ENCODE results near the gene HEXIM2. TPM values are rescaled to one million over a fixed set of nuclear protein-coding genes. Genes with fewer than 3 reads are reported as not detected.
"Not testable (repeated sequence)": the region's sequence is repeated elsewhere in the genome, so short reads cannot be mapped to it uniquely, and the experiment has no call there.

HEXIM2 gene
- total RNA-seq, 3 donors from 2014 or later (not counting 1 experiment from before 2014, with no cell fraction given), result 4.1 to 5.3 (median 4.5) TPM

DNA sequence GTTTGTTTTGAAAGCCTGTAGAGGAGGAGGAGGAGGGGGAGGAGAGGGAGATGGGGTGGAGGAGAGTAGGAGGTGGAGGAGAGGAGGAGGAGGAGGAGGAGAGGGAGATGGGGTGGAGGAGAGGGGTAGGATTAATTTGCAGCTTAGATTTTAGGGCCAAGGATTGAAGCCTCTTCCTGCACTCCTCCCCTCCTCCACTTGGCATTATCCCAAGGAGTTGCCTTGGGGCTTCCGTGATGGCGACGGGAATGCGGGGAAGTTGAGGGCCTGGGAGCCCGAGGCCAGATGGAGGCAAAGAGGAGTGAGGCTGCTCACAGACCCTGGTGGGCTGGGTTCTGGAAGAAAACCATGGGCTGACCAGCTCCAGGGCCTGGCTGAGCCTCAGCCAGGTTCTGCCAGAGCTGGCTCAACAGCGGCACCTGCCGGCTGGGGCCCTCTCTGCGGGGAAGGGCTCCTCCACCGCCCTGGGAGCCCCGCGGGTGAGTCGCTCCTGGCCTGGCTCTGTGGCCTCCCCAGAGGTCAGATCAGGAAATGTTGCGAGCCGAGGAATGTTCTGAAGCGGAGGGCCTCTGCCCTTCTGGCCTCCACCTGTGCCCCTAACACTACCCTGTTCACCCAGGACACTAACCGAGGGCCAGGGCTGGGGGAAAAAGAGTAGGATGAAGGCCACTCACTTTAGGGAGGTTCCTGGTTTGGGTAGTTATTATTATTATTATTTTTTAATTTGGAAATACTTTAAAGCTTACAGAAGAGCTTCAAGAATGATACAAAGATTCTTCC, 36.1 kb downstream of the HEXIM2 start:
- Histone ChIP-seq H3K27ac (ENCODE audit: low read length) (no peak overlapping the region), H3K4me3 (ENCODE audit: low read length) (no peak overlapping the region), H3K36me3 (ENCODE audit: control insufficient read depth, insufficient read depth, low read length) (no peaks in the 10 kb centered on the region), H3K4me1 (ENCODE audit: control insufficient read depth, insufficient read depth, low read length) (peaks cover 6% of the 10 kb centered on the region), H3K9me3 (ENCODE audit: control insufficient read depth, insufficient read depth, low read length) (no peaks in the 10 kb centered on the region), H3K27me3 (ENCODE audit: control insufficient read depth, insufficient read depth, low read length) (no peaks in the 10 kb centered on the region)
- peak; percentile 90 for DNase-seq
- H3K27me3 Mint-ChIP-seq (ENCODE audit: low read depth in 2 of 2), result no peaks in the 10 kb centered on the region
- peak overlapping the region in 1 of 2 donors; percentile 36 for H3K27ac Mint-ChIP-seq
- peak; percentile 97 to 100 (median 100) for ATAC-seq
- no peaks in the 10 kb centered on the region for H3K9me3 Mint-ChIP-seq
- TF ChIP-seq, protein P1, sequence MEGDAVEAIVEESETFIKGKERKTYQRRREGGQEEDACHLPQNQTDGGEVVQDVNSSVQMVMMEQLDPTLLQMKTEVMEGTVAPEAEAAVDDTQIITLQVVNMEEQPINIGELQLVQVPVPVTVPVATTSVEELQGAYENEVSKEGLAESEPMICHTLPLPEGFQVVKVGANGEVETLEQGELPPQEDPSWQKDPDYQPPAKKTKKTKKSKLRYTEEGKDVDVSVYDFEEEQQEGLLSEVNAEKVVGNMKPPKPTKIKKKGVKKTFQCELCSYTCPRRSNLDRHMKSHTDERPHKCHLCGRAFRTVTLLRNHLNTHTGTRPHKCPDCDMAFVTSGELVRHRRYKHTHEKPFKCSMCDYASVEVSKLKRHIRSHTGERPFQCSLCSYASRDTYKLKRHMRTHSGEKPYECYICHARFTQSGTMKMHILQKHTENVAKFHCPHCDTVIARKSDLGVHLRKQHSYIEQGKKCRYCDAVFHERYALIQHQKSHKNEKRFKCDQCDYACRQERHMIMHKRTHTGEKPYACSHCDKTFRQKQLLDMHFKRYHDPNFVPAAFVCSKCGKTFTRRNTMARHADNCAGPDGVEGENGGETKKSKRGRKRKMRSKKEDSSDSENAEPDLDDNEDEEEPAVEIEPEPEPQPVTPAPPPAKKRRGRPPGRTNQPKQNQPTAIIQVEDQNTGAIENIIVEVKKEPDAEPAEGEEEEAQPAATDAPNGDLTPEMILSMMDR (IDR thresholded peaks at IDR 0.05), result peak; percentile 99
- H3K4me1 Mint-ChIP-seq, result peaks cover 0 to 3% of the 10 kb centered on the region in 2 donors
- no peaks in the 10 kb centered on the region for H3K36me3 Mint-ChIP-seq
- 7% methylated on average over 15 of the region's 16 CpGs for WGBS (ENCODE audit: insufficient coverage)
- no peak overlapping the region for H3K4me3 Mint-ChIP-seq
- intact Hi-C loops (cut with micrococcal nuclease), result loop anchor here (1.0 to 5.0 kb wide), 2 partner anchors 62 to 420 kb away; partner anchors contain the start of gene ACBD4

DNA sequence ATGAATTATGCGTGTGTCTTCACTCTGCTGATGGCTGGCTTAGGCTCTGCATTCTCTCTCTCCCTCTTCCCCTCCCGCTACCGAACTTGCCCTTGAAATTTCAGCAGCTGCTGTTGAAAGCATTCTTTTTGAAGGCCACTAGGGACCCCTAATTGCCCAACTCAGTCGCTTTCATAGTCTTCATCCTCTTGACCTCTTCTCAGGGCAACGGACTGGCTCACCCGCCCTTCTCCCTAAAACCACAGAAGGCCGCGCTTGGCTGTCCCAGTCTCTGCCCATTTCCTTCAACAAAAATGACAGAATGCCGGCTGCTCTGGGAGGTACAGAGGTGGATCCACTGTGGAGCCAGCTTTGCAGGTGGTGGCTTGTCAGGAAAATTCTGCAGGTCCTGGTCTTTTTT, 39.0 kb downstream of the HEXIM2 start:
- Histone ChIP-seq H3K4me1 (ENCODE audit: control insufficient read depth, insufficient read depth, low read length) (peaks cover 6% of the 10 kb centered on the region), H3K4me3 (ENCODE audit: low read length) (no peak overlapping the region), H3K27ac (ENCODE audit: low read length) (no peak overlapping the region), H3K9me3 (ENCODE audit: control insufficient read depth, insufficient read depth, low read length) (no peaks in the 10 kb centered on the region), H3K27me3 (ENCODE audit: control insufficient read depth, insufficient read depth, low read length) (no peaks in the 10 kb centered on the region), H3K36me3 (ENCODE audit: control insufficient read depth, insufficient read depth, low read length) (no peaks in the 10 kb centered on the region)
- H3K4me1 Mint-ChIP-seq, result peaks cover 0 to 3% of the 10 kb centered on the region in 2 donors
- no peaks in the 10 kb centered on the region for H3K36me3 Mint-ChIP-seq
- DNase-seq, result no peak
- 65% methylated on average over 9 of the region's 9 CpGs for WGBS (ENCODE audit: insufficient coverage)
- no peak overlapping the region for H3K27ac Mint-ChIP-seq
- intact Hi-C loops (cut with micrococcal nuclease), result no loop called here
- no peak for ATAC-seq
- no peaks in the 10 kb centered on the region for H3K9me3 Mint-ChIP-seq
- TF ChIP-seq, protein P1 (IDR thresholded peaks at IDR 0.05), result no peak
- H3K4me3 Mint-ChIP-seq, result no peak overlapping the region
- no peaks in the 10 kb centered on the region for H3K27me3 Mint-ChIP-seq (ENCODE audit: low read depth in 2 of 2)

DNA sequence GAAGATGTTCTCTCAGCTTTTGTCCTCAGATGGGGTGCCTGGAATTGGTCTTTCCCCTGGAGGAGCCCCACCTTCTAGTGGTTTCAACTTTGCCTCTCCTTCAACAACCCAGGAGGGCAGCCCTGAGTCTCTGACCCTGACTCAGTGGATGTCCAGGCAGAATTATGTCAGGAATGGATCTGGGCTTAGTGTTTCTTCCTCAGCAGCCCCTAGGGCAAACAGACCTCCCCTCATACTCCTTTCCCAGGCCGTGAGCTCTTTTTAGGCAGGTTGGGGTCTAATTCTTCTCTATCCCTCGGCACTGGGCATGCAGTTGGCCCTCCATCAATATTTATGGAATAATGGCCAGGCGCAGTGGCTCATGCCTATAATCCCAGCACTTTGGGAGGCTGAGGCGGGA, 39.8 kb downstream of the HEXIM2 start:
- Mint-ChIP-seq H3K27ac (no peak overlapping the region), H3K36me3 (no peaks in the 10 kb centered on the region), H3K9me3 (no peaks in the 10 kb centered on the region), H3K27me3 (ENCODE audit: low read depth in 2 of 2) (no peaks in the 10 kb centered on the region), H3K4me3 (no peak overlapping the region), H3K4me1 (peaks cover 0 to 3% of the 10 kb centered on the region in 2 donors)
- TF ChIP-seq, protein P1 (IDR thresholded peaks at IDR 0.05), result no peak
- Histone ChIP-seq H3K27me3 (ENCODE audit: control insufficient read depth, insufficient read depth, low read length) (no peaks in the 10 kb centered on the region), H3K36me3 (ENCODE audit: control insufficient read depth, insufficient read depth, low read length) (no peaks in the 10 kb centered on the region), H3K27ac (ENCODE audit: low read length) (no peak overlapping the region), H3K4me1 (ENCODE audit: control insufficient read depth, insufficient read depth, low read length) (peaks cover 6% of the 10 kb centered on the region), H3K4me3 (ENCODE audit: low read length) (no peak overlapping the region), H3K9me3 (ENCODE audit: control insufficient read depth, insufficient read depth, low read length) (no peaks in the 10 kb centered on the region)
- ATAC-seq, result no peak
- 93% methylated on average over 2 of the region's 4 CpGs for WGBS (ENCODE audit: insufficient coverage)
- no peak for DNase-seq
- intact Hi-C loops (cut with micrococcal nuclease), result no loop called here

DNA sequence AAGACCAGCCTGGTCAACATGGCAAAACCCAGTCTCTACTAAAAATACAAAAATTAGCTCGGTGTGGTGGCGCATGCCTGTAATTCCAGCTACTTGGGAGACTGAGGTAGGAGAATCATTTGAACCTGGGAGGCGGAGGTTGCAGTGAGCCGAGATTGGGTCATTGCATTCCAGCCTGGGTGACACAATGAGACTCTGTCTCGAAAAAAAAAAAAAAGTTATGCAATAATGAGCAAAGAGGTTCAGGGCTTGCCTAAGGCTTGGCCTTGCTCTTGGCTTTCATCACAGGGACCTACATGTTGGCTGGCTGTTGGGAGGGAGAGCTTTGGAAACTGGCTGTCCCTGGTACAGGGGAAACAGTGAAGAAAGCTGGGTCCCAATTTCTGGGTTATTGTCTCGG, 40.2 kb downstream of the HEXIM2 start:
- H3K27me3 Mint-ChIP-seq (ENCODE audit: low read depth in 2 of 2); H3K27ac ChIP-seq (ENCODE audit: low read length); ATAC-seq; H3K4me1 Mint-ChIP-seq; intact Hi-C loops (cut with micrococcal nuclease); H3K27ac Mint-ChIP-seq; H3K36me3 ChIP-seq (ENCODE audit: control insufficient read depth, insufficient read depth, low read length); H3K36me3 Mint-ChIP-seq; DNase-seq; H3K4me1 ChIP-seq (ENCODE audit: control insufficient read depth, insufficient read depth, low read length); H3K9me3 ChIP-seq (ENCODE audit: control insufficient read depth, insufficient read depth, low read length); H3K4me3 Mint-ChIP-seq; H3K9me3 Mint-ChIP-seq; H3K4me3 ChIP-seq (ENCODE audit: low read length); H3K27me3 ChIP-seq (ENCODE audit: control insufficient read depth, insufficient read depth, low read length): not testable (repeated sequence)
- WGBS (ENCODE audit: insufficient coverage), result 94% methylated on average over 5 of the region's 6 CpGs
